NCI-H524 treated with DMSO at 0.1 percent for 48 hours (cell line): ENCODE data around the gene FRMD4B.

Experiments used
- DNase-seq: peaks from one replicate; lab custom pipeline; 2025; lab: John Stamatoyannopoulos, UW

Gene FRMD4B

DNA sequence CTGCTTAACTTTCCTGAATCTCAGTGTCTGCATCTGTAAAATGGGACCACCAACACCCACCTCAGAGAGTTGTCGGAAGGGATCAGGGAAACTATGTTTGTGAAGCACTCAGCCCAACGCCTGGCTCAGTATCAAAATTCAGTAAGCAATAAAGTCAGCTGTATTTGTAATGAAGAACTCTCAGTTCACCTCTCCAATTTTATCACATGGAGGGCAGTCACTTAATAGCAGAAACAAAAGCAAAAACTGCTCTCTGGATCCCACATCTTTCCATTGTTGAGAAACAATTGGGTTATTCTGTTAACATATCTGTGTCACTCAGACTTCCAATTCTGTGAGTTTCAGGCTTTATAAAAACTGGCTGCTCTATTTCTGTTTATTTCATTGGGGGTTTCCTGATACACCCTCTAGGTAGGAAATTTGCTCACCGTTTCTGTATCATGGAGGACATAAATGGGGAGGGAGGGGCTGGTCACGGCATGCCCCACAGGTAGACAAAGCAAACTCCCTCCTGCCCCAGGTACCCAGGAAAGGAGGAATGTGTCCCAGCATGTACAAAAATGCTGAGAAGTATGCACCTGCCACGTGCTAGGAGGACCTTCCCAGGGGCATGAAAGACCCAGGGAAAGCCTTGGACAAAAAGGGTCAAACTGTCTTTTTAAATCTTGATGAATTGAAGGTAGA, 182.1 kb downstream of the FRMD4B start:
- no peak for DNase-seq

DNA sequence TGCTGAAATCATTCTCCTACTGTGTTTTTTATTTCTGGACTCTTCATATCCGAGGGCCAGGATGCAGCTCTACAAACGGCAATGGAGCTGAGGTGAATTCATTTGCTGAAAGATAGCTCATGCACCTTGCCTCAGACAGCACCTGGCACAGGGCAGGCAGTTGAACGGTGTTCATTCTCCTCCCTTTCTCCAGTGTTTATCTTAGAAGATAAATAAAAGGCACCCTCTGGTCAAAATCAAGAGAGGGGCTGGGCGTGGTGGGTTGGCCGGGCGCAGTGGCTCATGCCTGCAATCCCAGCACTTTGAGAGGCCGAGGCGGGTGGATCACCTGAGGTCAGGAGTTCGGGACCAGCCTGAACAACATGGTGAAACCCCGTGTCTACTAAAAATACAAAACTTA, 184.2 kb downstream of the FRMD4B start:
- no peak for DNase-seq

GRCh38 chr3:69200384-69201068, 185.4 kb downstream of the FRMD4B start:
- DNase-seq = no peak

- DNase-seq = no peak
Measured at GRCh38 chr3:69199942-69200341, 185.9 kb downstream of the FRMD4B start.

- DNase-seq = no peak
Measured at GRCh38 chr3:69197922-69198530, 187.9 kb downstream of the FRMD4B start.

GRCh38 chr3:69197455-69197854, 188.4 kb downstream of the FRMD4B start:
- DNase-seq = no peak

DNA sequence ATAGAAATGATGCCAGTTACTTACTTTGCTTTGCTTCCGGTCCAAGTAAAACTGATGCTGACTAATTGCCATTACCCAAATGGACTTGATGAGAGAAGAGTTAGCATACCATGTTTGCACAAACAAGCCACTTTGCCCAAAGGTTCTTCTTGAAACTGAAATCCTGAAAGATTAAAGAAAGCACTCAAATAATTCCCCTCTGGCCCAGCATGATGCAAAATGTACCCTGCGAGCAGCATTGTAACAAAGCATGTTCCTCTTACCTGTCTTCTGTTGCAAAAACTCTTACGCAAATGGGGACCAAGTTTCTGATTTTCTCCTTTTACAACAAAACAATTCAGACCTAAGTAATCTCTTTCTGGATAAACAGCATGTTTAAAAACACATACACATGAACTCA, 189.0 kb downstream of the FRMD4B start:
- DNase-seq = no peak

DNA sequence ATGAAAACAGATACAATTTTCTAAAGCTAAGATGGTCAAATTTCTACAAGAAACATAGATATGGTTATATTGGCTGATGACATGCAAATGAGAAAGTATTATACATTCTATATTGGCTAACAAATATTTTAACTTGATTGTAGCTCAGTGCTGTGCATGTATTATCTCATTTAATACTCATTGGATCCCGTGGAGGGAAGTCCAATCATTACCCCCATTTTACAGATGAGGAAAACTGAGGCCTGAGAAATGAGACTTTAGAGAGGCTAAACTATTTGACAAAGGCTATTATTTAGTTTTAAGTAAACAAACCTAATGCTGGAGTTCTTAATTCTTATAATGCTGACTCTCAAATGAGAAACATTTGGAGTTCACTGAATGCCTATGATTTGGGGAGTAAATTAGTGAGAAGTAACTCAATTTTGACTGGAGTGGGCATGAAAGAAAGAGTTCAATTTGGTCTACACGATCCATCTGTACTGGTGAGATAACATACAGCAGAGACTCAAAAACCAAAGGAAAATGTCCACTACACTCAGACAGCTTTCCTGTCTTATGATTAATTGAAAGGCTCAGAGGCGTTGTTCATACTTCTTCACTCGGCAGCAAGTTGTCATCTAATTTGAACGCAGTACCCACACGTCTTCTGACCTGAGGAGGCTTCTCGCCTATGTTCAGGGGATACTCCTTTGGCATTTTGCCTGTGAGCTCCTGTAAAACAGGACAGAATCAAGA, 191.3 kb downstream of the FRMD4B start:
- DNase-seq = no peak

GRCh38 chr3:69193749-69194148, 192.1 kb downstream of the FRMD4B start:
- no peak for DNase-seq

GRCh38 chr3:69191516-69191915, 194.4 kb downstream of the FRMD4B start:
- DNase-seq = no peak

DNA sequence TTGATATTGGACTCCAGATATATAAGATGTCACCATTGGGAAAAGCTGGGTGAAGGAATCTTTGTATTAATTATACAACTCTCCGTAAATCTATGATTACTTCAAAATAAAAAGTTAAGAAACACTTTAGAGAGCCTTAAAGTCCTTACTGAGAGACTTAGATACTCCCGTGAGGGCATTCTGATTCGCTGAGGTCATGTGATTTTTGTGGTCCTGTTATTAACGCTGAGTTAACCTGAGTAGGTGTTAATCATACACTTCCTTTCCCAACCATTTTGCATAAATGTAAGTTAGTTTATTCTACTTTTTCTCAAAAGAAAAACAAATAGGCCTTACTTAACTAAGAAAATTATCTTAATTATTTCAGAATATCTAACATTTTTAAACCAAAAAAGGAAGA, 196.4 kb downstream of the FRMD4B start:
- no peak for DNase-seq

- no peak for DNase-seq
Measured at GRCh38 chr3:69186575-69187093, 199.3 kb downstream of the FRMD4B start.

- DNase-seq = no peak
Measured at GRCh38 chr3:69182588-69183316, 203.1 kb downstream of the FRMD4B start.

DNA sequence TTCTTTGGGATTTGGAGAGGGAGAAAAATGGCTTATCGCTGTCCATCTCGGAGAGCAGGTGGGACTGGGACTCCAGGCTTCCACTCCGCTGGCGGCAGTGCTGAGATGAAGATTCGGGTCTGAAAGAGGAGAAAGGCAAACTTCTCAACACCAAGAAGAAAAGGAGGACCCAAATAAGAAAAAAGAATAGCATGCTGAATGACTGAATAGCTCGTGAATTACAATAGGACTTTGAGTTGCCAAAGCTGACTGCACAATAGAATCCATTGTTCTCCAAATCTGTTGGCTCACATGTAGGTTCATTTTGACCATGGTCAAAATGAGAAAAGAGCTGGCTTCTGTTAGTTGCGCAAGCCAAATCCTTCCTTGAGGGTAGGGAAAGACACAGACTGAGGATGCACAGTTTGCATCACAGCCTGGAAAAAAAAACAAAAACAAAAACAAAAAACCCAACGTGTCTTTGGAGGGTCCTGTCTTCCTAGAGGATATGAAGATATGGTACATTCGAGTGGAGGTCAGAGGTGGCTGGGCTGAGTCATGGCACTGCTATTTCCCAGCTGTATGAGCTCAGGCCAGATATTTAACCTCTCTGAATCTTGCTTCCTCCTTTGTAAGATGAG, 204.2 kb downstream of the FRMD4B start:
- DNase-seq = no peak

GRCh38 chr3:69180869-69181591, 204.9 kb downstream of the FRMD4B start:
- no peak for DNase-seq

DNA sequence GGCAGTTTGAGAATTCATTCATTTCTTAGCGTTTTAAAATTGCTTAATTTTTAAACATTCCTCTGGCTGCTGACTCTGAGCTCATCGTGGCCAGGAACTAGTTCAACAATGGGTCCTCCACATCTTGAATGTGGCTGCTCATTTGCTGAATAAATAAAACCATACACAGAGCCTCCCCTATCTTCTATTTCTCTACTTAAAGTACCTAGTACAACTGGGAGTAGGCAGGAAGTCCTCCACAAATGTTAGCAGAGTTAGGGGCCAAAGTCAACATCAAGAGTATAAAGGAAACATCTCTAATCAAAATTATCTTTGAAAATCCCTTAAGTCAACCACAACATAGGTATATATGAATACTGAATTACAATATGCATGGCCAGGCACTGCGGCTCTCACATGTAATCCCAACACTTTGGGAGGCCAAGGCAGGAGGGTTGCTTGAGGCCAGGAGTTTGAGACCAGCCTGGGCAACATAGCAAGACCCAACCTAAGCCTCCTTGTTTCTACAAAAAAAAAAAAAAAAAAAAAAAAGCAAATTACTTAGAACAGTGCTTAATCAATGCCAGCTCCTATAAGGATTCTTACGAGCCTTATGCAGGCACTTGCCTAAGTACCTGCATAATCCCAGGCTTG, 206.0 kb downstream of the FRMD4B start:
- DNase-seq = no peak

DNA sequence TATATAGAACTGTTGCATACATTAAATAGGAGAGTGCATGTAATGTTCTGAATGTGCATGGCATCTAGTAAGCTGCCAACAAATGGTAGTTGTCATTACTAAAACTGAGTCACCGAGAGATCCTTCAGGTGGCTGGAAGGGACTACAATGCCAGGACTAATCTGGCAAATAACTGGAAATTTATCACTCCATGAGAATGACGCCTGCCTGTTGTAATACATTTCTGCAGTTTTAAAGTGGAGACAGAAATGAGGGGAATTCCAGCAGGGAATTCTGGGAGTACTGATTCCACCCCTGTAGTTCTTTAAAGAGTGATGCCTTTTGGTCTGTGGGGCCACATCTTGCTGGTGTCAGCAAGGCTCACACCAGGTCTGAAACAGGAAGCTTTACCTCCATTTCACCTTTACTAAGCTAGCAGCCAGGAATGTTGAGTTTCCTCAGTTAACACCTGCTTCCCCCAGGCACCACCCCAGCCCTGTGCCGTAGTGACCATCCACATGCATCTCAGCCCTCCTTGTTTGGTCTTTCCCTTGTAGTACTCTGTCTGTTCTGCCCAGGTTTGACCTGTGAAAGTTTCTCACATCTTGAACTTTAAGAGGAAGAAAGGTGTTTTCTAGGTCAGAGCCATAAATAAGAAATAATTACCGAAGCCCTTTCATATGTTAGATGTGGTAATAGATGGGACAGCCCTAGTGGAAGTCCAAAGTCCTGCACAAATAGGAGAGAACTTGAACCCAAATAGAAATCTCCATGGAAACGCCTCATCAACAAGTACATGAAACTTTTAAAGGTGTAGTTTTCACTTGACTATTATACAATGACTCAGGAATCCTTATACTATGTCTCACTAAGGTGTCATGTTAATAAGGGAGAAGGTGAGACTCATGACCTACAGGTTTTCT, 206.8 kb downstream of the FRMD4B start:
- DNase-seq = no peak

DNA sequence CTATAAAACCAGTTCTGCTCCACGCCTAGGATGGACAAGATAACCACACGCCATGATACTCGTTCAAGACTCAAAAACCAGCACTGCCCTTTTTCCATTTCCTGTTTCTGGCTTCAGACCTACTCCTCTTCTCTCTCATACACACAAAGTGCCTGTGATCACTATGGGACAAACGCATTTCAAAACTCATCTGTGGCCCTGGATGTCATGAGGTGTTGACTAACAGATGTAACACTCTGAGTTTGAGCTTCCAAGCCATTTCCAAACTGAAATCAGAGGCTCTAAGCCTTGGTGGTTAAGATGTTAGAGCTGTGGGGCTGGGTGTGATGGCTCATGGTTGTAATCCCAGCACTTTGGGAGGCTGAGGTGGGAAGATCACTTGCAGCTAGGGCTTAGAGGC, 207.8 kb downstream of the FRMD4B start:
- DNase-seq = no peak
